Spleen (tissue), 11 donors: ENCODE data around the gene CRACDL. TPM values are rescaled to one million over a fixed set of nuclear protein-coding genes. Genes with fewer than 3 reads are reported as not detected.
A peak's percentile ranks its signal among the peaks of the same experiment; 100 is the strongest.

Source experiments
- DNase-seq: peaks from one replicate; pipeline ENCODE4 v3.0.0-alpha.2; 2020
- H3K27ac ChIP-seq, 8 donors: fragments of 200-600 bp; sonication (generic) in 7 of 8; 1 replicate in 4 of 8; 2 replicates in 4 of 8; pipeline versions ENCODE4 v1.5.0 to v1.8.0; 2016 to 2021; ENCODE audit warnings: inconsistent platforms in 4 of 8, mild to moderate bottlenecking in 4 of 8, moderate library complexity in 1 of 8
- H3K27me3 ChIP-seq, 7 donors: fragments of 200-600 bp; sonication (generic) in 6 of 7; replicated peaks in 1 of 7; 1 replicate in 4 of 7; 2 replicates in 3 of 7; pipeline versions ENCODE4 v1.5.0 to v1.8.0; 2016 to 2021; ENCODE audit warnings: inconsistent platforms in 3 of 7, mild to moderate bottlenecking in 1 of 7
- H3K36me3 ChIP-seq, 6 donors: fragments of 200-600 bp; sonication (generic) in 5 of 6; 1 replicate in 4 of 6; 2 replicates in 2 of 6; pipeline versions ENCODE4 v1.5.0 to v1.8.0; 2016 to 2021; ENCODE audit warnings: inconsistent platforms in 2 of 6
- H3K4me1 ChIP-seq, 6 donors: fragments of 200-600 bp; sonication (generic) in 5 of 6; 1 replicate in 3 of 6; 2 replicates in 3 of 6; pipeline versions ENCODE4 v1.5.0 to v1.8.0; 2016 to 2021; ENCODE audit warnings: inconsistent platforms in 3 of 6
- H3K4me3 ChIP-seq, 8 donors: fragments of 200-600 bp; sonication (generic) in 7 of 8; 1 replicate in 4 of 8; 2 replicates in 4 of 8; pipeline versions ENCODE4 v1.5.0 to v1.8.0; 2016 to 2021; ENCODE audit warnings: inconsistent platforms in 4 of 8, mild to moderate bottlenecking in 4 of 8, moderate library complexity in 2 of 8
- H3K9me3 ChIP-seq, 8 donors: fragments of 200-600 bp; sonication (generic) in 7 of 8; 1 replicate in 4 of 8; 2 replicates in 4 of 8; pipeline versions ENCODE4 v1.5.0 to v1.8.0; 2016 to 2021; ENCODE audit warnings: inconsistent platforms in 4 of 8
- CTCF ChIP-seq, 11 experiments: fragments of 200-600 bp in 7 of 11; fragments of 450-650 bp in 4 of 11; sonication (generic) in 4 of 11; IDR thresholded peaks in 8 of 11; conservative IDR thresholded peaks in 3 of 11; 1 replicate in 7 of 11; 2 replicates in 4 of 11; pipeline versions ENCODE4 v1.4.0 to v1.8.0; 2016 to 2021; ENCODE audit warnings: antibody characterized with exemption in 11 of 11, inconsistent platforms in 4 of 11, mild to moderate bottlenecking in 1 of 11
- POLR2A ChIP-seq, 3 donors: fragments of 450-650 bp; IDR thresholded peaks; one replicate each; pipeline ENCODE4 v1.5.1; 2017; ENCODE audit warnings: antibody characterized with exemption in 3 of 3, mild to moderate bottlenecking in 1 of 3
- POLR2AphosphoS5 ChIP-seq, 3 donors: sonication (generic); formaldehyde crosslinking; IDR thresholded peaks; one replicate each; pipeline ENCODE4 v1.5.1; 2017; ENCODE audit warnings: antibody characterized with exemption in 3 of 3
- WGBS, 5 donors: extraction: QIAGEN DNeasy Blood & Tissue Kit in 3 of 5; methylation state at CpG; one replicate each; pipeline versions ENCODE4 v1.1.5 to v1.1.7; 2013 to 2018; 5-methylcytosine and 5-hydroxymethylcytosine counted together
- intact Hi-C: fragments of 100-400 bp; cut with DNase I; formaldehyde crosslinking; loops from one replicate; pipeline ENCODE4 v1.15.0; 2023; ENCODE audit warnings: low total_unique reads
- polyA plus RNA-seq, 3 donors: library from polyadenylated mRNA; stranded (reverse); fragments of 200-250 nt; gene quantifications; one replicate each; pipeline ENCODE4 v1.2.1, GENCODE V29; 2013
- total RNA-seq, 7 donors: library from RNA; depleted of rRNA in 3 of 7; stranded (reverse); fragments of >200 nt in 3 of 7; fragmentation: NEBNext Ultra II Directional in 4 of 7; extraction: Animal tissue kit (Norgen Biotek cat#: 25700) in 4 of 7; gene quantifications; one replicate each; pipeline versions ENCODE4 v1.1.0 to v1.2.1, GENCODE V29; 2016 to 2021
- donor health status: healthy with polysubstance abuse.
- donor health status: DM: no; HTN: no; CAD: no; lungs with moderate emphysema.
- donor health status: DM: no; HTN: no; CAD: no.
- donor health status: Bipolar disorder and iron deficiency.
- donor health status: healthy.
- donor health status: DM: no; HTN: no; CAD: no.
- donor health status: DM: yes; HTN: yes; CAD: no.

Gene CRACDL
- total and polyA plus RNA-seq, 10 donors, result 0.52 to 5.1 (median 1.4) TPM

GRCh38 chr2:98913916-98914712, 21.9 kb downstream of the CRACDL start:
- 83 to 93% (median 89%) methylated on average over 11 to 12 of the region's 12 CpGs for WGBS, 5 donors

GRCh38 chr2:98912957-98913915, 22.8 kb downstream of the CRACDL start:
- Histone ChIP-seq H3K4me3 (no peak overlapping the region), H3K27me3 (peaks cover 0 to 31% (median 3%) of the 10 kb centered on the region in 7 donors), H3K9me3 (no peaks in the 10 kb centered on the region), H3K27ac (no peak overlapping the region), H3K4me1 (peaks cover 0 to 35% (median 19%) of the 10 kb centered on the region in 6 donors), H3K36me3 (no peaks in the 10 kb centered on the region)
- peak; percentile 59 for DNase-seq
- intact Hi-C loops, result no loop called here
- WGBS, 5 donors, result 46 to 68% (median 59%) methylated on average over 9 to 11 of the region's 11 CpGs
- no peak for TF ChIP-seq POLR2A (IDR thresholded peaks at IDR 0.05)
- TF ChIP-seq POLR2AphosphoS5 (IDR thresholded peaks at IDR 0.05), result no peak
- no peak for TF ChIP-seq CTCF (IDR thresholded peaks at IDR 0.05 in 8 of 11, conservative IDR thresholded peaks at IDR 0.05 in 3 of 11)

More at GRCh38 chr2:98913916-98914712, 21.9 kb downstream of the CRACDL start:
- H3K9me3 ChIP-seq, result no peaks in the 10 kb centered on the region
- peak; percentile 51 for DNase-seq
- peaks cover 0 to 27% (median 3%) of the 10 kb centered on the region in 7 donors for H3K27me3 ChIP-seq
- no peak for TF ChIP-seq POLR2AphosphoS5 (IDR thresholded peaks at IDR 0.05)
- no peak for TF ChIP-seq POLR2A (IDR thresholded peaks at IDR 0.05)
- TF ChIP-seq CTCF (IDR thresholded peaks at IDR 0.05 in 8 of 11, conservative IDR thresholded peaks at IDR 0.05 in 3 of 11), result no peak
- H3K27ac ChIP-seq, result no peak overlapping the region
- intact Hi-C loops, result no loop called here
- no peaks in the 10 kb centered on the region for H3K36me3 ChIP-seq
- H3K4me3 ChIP-seq, result no peak overlapping the region
- H3K4me1 ChIP-seq, result peaks cover 0 to 26% (median 12%) of the 10 kb centered on the region in 6 donors

DNA sequence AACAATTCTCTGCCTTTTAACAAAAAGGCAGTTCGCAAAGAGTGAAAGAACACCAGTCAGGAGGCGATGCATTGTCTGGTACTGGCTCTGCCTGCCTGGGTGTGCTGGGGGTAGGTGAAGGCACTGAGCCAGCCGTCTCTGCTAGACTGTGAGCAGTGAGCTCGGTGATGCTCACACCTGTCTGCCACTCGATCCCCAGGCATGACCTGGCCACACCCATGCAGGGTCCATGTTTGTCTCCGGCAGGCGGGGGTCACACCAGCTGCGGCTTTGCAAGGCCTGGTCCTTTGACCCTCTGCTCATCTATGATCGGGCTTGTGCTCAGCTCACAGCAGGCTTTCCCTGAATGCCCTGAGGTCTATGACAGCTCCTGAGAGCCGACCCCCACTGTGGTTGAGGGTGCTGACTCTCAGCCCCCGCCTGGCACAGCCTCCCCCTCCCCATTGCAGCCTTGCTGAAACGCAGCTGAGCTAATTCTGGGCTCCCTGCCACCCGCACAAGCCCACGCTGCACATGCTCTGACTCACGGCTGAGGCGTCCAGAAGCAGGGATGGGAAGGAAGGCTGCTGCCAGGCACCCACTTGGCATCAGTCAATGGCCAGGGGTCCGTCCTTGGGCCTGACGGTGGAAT, 23.7 kb downstream of the CRACDL start:
- no peak overlapping the region for H3K27ac ChIP-seq
- DNase-seq, result peak; percentile 66

More for the DNA sequence above, 23.7 kb downstream of the CRACDL start:
- TF ChIP-seq POLR2A (IDR thresholded peaks at IDR 0.05) (no peak), POLR2AphosphoS5 (IDR thresholded peaks at IDR 0.05) (no peak), CTCF (IDR thresholded peaks at IDR 0.05 in 8 of 11, conservative IDR thresholded peaks at IDR 0.05 in 3 of 11) (no peak)
- 65 to 84% (median 75%) methylated on average over 6 to 18 of the region's 18 CpGs for WGBS, 5 donors
- Histone ChIP-seq H3K9me3 (no peaks in the 10 kb centered on the region), H3K36me3 (no peaks in the 10 kb centered on the region), H3K4me3 (no peak overlapping the region), H3K27me3 (peaks cover 0 to 35% (median 3%) of the 10 kb centered on the region in 7 donors), H3K4me1 (peaks cover 0 to 36% (median 19%) of the 10 kb centered on the region in 6 donors)
- intact Hi-C loops, result no loop called here
